Endothelial cell of umbilical vein (primary cell): ENCODE measurements around the gene STN1. TPM values are rescaled to one million over a fixed set of nuclear protein-coding genes. Genes with fewer than 3 reads are reported as not detected.

Experiments used
- BruUV-seq: library from RNA; stranded (reverse); fragments of 400-500 nt; replicated peaks from 2 replicates; lab custom pipeline; 2021; lab: Mats Ljungman, UMichigan
- CTCF ChIA-PET: fragments of 300-600, 350-600 bp; sonication (Branson Sonifier 250); formaldehyde crosslinking; loops from one replicate; lab custom pipeline; 2021; ENCODE audit warnings: antibody characterized with exemption, inconsistent platforms; lab: Charles Lee
- POLR2A ChIA-PET: fragments of 300-600, 350-600 bp; sonication (Branson Sonifier 250); formaldehyde crosslinking; loops from one replicate; lab custom pipeline; 2021; ENCODE audit warnings: antibody characterized with exemption, inconsistent platforms; lab: Charles Lee
- DNase-seq: peaks from one replicate; pipeline ENCODE4 v3.0.0-alpha.2; 2011; ENCODE audit warnings: low read depth, low spot score
- FAIRE-seq: peaks from 2 replicates; lab custom pipeline; 2011; peaks lifted over from hg19 to GRCh38; lab: Jason Lieb, UNC
- H2AFZ ChIP-seq: 2 replicates; pipeline ENCODE4 v1.6.0; 2012; ENCODE audit warnings: low read depth, low read length, control low read depth, inconsistent platforms
- H3K27ac ChIP-seq: 2 replicates; pipeline ENCODE4 v1.5.1; 2011; ENCODE audit warnings: low read depth, mild to moderate bottlenecking, control low read depth, low read length, moderate library complexity; ENCODE audit not compliant: insufficient read depth
- H3K27me3 ChIP-seq, 2 experiments: 2 replicates each; pipeline versions ENCODE4 v1.6.0 to v1.6.1; 2011; ENCODE audit warnings: low read length in 2 of 2, mixed read lengths in 1 of 2; ENCODE audit not compliant: control insufficient read depth in 2 of 2, insufficient read depth in 2 of 2
- H3K36me3 ChIP-seq, 2 experiments: 2 replicates in 1 of 2; 3 replicates in 1 of 2; pipeline ENCODE4 v1.5.1; 2011; ENCODE audit warnings: low read length in 2 of 2, mild to moderate bottlenecking in 1 of 2, moderate library complexity in 1 of 2; ENCODE audit not compliant: control insufficient read depth in 2 of 2, insufficient read depth in 2 of 2; ENCODE audit errors: extremely low read depth in 1 of 2
- H3K4me1 ChIP-seq: 3 replicates; pipeline ENCODE4 v1.5.1; 2011; ENCODE audit warnings: mild to moderate bottlenecking, low read length; ENCODE audit not compliant: control insufficient read depth, insufficient read depth; ENCODE audit errors: extremely low read depth
- H3K4me2 ChIP-seq: 2 replicates; pipeline ENCODE4 v1.6.1; 2011; ENCODE audit warnings: low read length, control low read depth, mixed read lengths; ENCODE audit not compliant: insufficient read depth
- H3K4me3 ChIP-seq, 3 experiments: fragments of 200-600 bp in 1 of 3; sonication (generic), shearing (Covaris generic) in 1 of 3; replicated peaks in 1 of 3; 2 replicates each; pipeline ENCODE4 v1.5.1; 2011 to 2016; ENCODE audit warnings: control low read depth in 3 of 3, low read length in 3 of 3, mild to moderate bottlenecking in 2 of 3, inconsistent platforms in 1 of 3, low read depth in 1 of 3, moderate library complexity in 1 of 3; ENCODE audit not compliant: insufficient read depth in 1 of 3
- H3K79me2 ChIP-seq: 2 replicates; pipeline ENCODE4 v1.6.0; 2012; ENCODE audit warnings: low read length, inconsistent platforms; ENCODE audit not compliant: control insufficient read depth, insufficient read depth
- H3K9ac ChIP-seq: replicated peaks from 2 replicates; pipeline ENCODE3; 2011; ENCODE audit warnings: low read length, control low read depth; ENCODE audit not compliant: insufficient read depth; ENCODE audit errors: extremely low read depth
- H3K9me1 ChIP-seq: replicated peaks from 3 replicates; pipeline ENCODE4 v1.6.0; 2011; ENCODE audit warnings: mild to moderate bottlenecking, low read length; ENCODE audit not compliant: control insufficient read depth, insufficient read depth; ENCODE audit errors: extremely low read depth
- H3K9me3 ChIP-seq: replicated peaks from 2 replicates; pipeline ENCODE4 v1.5.1; 2012; ENCODE audit warnings: low read length, inconsistent platforms; ENCODE audit not compliant: control insufficient read depth, insufficient read depth
- H4K20me1 ChIP-seq: replicated peaks from 2 replicates; pipeline ENCODE3; 2011; ENCODE audit warnings: mild to moderate bottlenecking, low read length; ENCODE audit not compliant: control insufficient read depth, insufficient read depth; ENCODE audit errors: extremely low read depth
- CTCF ChIP-seq, 2 donors: IDR thresholded peaks; 1 replicate in 1 of 2; 2 replicates in 1 of 2; pipeline ENCODE4 v1.5.1; 2011; ENCODE audit warnings: low read length in 2 of 2, mild to moderate bottlenecking in 2 of 2, moderate library complexity in 2 of 2, control low read depth in 1 of 2, inconsistent platforms in 1 of 2, low read depth in 1 of 2; ENCODE audit not compliant: insufficient read depth in 1 of 2; ENCODE audit errors: extremely low read depth in 1 of 2
- EZH2 ChIP-seq: IDR thresholded peaks from 2 replicates; pipeline ENCODE4 v1.6.1; 2012; ENCODE audit warnings: borderline replicate concordance, low read depth, mild to moderate bottlenecking, moderate library complexity, low read length, inconsistent platforms; ENCODE audit not compliant: severe bottlenecking
- FOS ChIP-seq: IDR thresholded peaks from 2 replicates; pipeline ENCODE4 v1.6.1; 2011; ENCODE audit warnings: mild to moderate bottlenecking, low read length, moderate library complexity, borderline replicate concordance; ENCODE audit not compliant: insufficient read depth
- GATA2 ChIP-seq: IDR thresholded peaks from 2 replicates; pipeline ENCODE4 v1.7.0; 2011; ENCODE audit warnings: low read depth, mild to moderate bottlenecking, moderate library complexity, mixed read lengths, low read length; ENCODE audit not compliant: insufficient read length, insufficient read depth
- JUN ChIP-seq: IDR thresholded peaks from 2 replicates; pipeline ENCODE4 v1.6.1; 2011; ENCODE audit warnings: borderline replicate concordance, low read depth; ENCODE audit not compliant: insufficient read length, insufficient read depth
- MAX ChIP-seq: IDR thresholded peaks from 2 replicates; pipeline ENCODE4 v1.6.1; 2011; ENCODE audit not compliant: insufficient read depth, insufficient read length
- MYC ChIP-seq: IDR thresholded peaks from one replicate; pipeline ENCODE4 v1.6.1; 2011; ENCODE audit warnings: mild to moderate bottlenecking, low read depth, low read length
- POLR2A ChIP-seq: IDR thresholded peaks from 2 replicates; pipeline ENCODE4 v1.6.1; 2012; ENCODE audit warnings: low read depth, mild to moderate bottlenecking, control low read depth, low read length
- POLR2AphosphoS5 ChIP-seq: IDR thresholded peaks from 2 replicates; pipeline ENCODE4 v1.6.1; 2012; ENCODE audit warnings: low read depth, mild to moderate bottlenecking, control low read depth, low read length, moderate library complexity; ENCODE audit not compliant: insufficient read depth
- dilution Hi-C: fragments of 300-500 bp; cut with MboI; formaldehyde crosslinking; loops from one replicate; pipeline ENCODE4 v1.15.0; 2019; ENCODE audit warnings: low sequenced_read_pairs; ENCODE audit not compliant: extremely low pct_ligation_motif_present
- intact Hi-C: fragments of 100-400 bp; cut with micrococcal nuclease; formaldehyde crosslinking; loops from one replicate; pipeline ENCODE4 v1.10.0; 2022
- polyA plus RNA-seq, 4 experiments: library from polyadenylated mRNA; depleted of rRNA in 3 of 4; stranded (reverse) in 3 of 4; unstranded in 1 of 4; fragments of >200 nt; gene quantifications; 2 replicates each; pipeline versions ENCODE4 v1.2.1 to v1.2.3, GENCODE V29; 2011 to 2012; ENCODE audit warnings: missing spikeins in 1 of 4
- total RNA-seq: library from RNA; stranded (reverse); gene quantifications from 2 replicates; pipeline ENCODE4 v1.2.3, GENCODE V29; 2021

Gene STN1
- total and polyA plus RNA-seq, 2 donors (not counting 3 experiments of a cell fraction or from before 2014, with no cell fraction given) = 10.8 to 15.3 TPM

GRCh38 chr10:103881416-103882284, 36.3 kb downstream of the STN1 start:
- dilution Hi-C loops (no loop called here), intact Hi-C loops (no loop called here)
- H3K4me2 ChIP-seq = no peak overlapping the region
- no TSS peak for BruUV-seq
- no peak for TF ChIP-seq MAX
- POLR2A ChIA-PET = no interaction called here
- no peak overlapping the region for H3K4me3 ChIP-seq
- peaks cover 0 to 9% of the 10 kb centered on the region in 2 experiments for H3K36me3 ChIP-seq
- H4K20me1 ChIP-seq = no peaks in the 10 kb centered on the region
- H3K9me3 ChIP-seq = no peaks in the 10 kb centered on the region
- H3K27ac ChIP-seq = no peak overlapping the region
- H3K9me1 ChIP-seq = no peaks in the 10 kb centered on the region
- no peaks in the 10 kb centered on the region for H3K79me2 ChIP-seq
- CTCF ChIA-PET = interaction anchor here (0.9 to 2.5 kb wide), 3 partner anchors 169 to 393 kb away, joined by 3 to 12 read pairs (median 3); no protein-coding TSS in a partner anchor
- DNase-seq (no peak), FAIRE-seq (no peak)
- H3K9ac ChIP-seq = no peak overlapping the region
- H2AFZ ChIP-seq = no peak overlapping the region
- H3K27me3 ChIP-seq = no peaks in the 10 kb centered on the region
- H3K4me1 ChIP-seq = no peaks in the 10 kb centered on the region

- CTCF ChIA-PET = no interaction called here
- H2AFZ ChIP-seq = no peak overlapping the region
- no peak overlapping the region for H3K4me2 ChIP-seq
- H3K9me1 ChIP-seq = no peaks in the 10 kb centered on the region
- no peak for DNase-seq
- POLR2A ChIA-PET = no interaction called here
- H3K9ac ChIP-seq = no peak overlapping the region
- dilution Hi-C loops (no loop called here), intact Hi-C loops (no loop called here)
- no peaks in the 10 kb centered on the region for H4K20me1 ChIP-seq
- H3K4me3 ChIP-seq = no peak overlapping the region
- no peak overlapping the region for H3K27ac ChIP-seq
- no peaks in the 10 kb centered on the region for H3K4me1 ChIP-seq
- H3K36me3 ChIP-seq = peaks cover 0 to 7% of the 10 kb centered on the region in 2 experiments
- TF ChIP-seq MAX = no peak
- TF ChIP-seq MYC = no peak
- no peak for TF ChIP-seq JUN
- no peak for TF ChIP-seq CTCF (IDR thresholded peaks at IDR 0.05; ENCODE audit: extremely low read depth in 1 of 2, insufficient read depth in 1 of 2, low read depth in 1 of 2, low read length in 2 of 2)
- TF ChIP-seq POLR2A = no peak
- TF ChIP-seq FOS = no peak
- TF ChIP-seq EZH2 = no peak
- no peak for TF ChIP-seq POLR2AphosphoS5
- TF ChIP-seq GATA2 = no peak
- no peaks in the 10 kb centered on the region for H3K9me3 ChIP-seq
- no peak for FAIRE-seq
- no peaks in the 10 kb centered on the region for H3K27me3 ChIP-seq
- BruUV-seq = no TSS peak
- no peaks in the 10 kb centered on the region for H3K79me2 ChIP-seq
These were observed 38.2 kb downstream of the STN1 start for GRCh38 chr10:103879831-103880230.
